HUES64 (cell line): ENCODE results near the gene PUSL1.

Experiments used
- H3K27ac ChIP-seq: 2 replicates; pipeline ENCODE4 v1.7.0; 2013; ENCODE audit warnings: low read depth, low read length, inconsistent platforms
- H3K27me3 ChIP-seq: 2 replicates; pipeline ENCODE4 v1.6.1; 2013; ENCODE audit warnings: mild to moderate bottlenecking, low read length; ENCODE audit not compliant: insufficient read depth
- H3K36me3 ChIP-seq: 2 replicates; pipeline ENCODE4 v1.6.1; 2013; ENCODE audit warnings: mild to moderate bottlenecking, low read length; ENCODE audit not compliant: insufficient read depth
- H3K4me1 ChIP-seq: 2 replicates; pipeline ENCODE4 v1.6.1; 2013; ENCODE audit warnings: mild to moderate bottlenecking, low read length, moderate library complexity; ENCODE audit not compliant: insufficient read depth
- H3K4me3 ChIP-seq: 2 replicates; pipeline ENCODE4 v1.5.1; 2013; ENCODE audit warnings: mild to moderate bottlenecking, low read length, moderate library complexity
- H3K9ac ChIP-seq: 2 replicates; pipeline ENCODE4 v1.6.1; 2013; ENCODE audit warnings: mild to moderate bottlenecking, low read depth, low read length
- H3K9me3 ChIP-seq: 2 replicates; pipeline ENCODE4 v1.6.1; 2013; ENCODE audit warnings: low read depth, low read length; ENCODE audit not compliant: insufficient read depth
- WGBS: fragments of 150-250, 120-280 bp; methylation state at CpG from one replicate; pipeline ENCODE4 v1.1.7; 2013; ENCODE audit warnings: missing lambda C conversion rate; 5-methylcytosine and 5-hydroxymethylcytosine counted together

Gene PUSL1

GRCh38 chr1:1280782-1281481 is 27.5 kb upstream of the PUSL1 start:
- WGBS: 92% methylated on average over 21 of the region's 21 CpGs
- Histone ChIP-seq H3K27ac (no peak overlapping the region), H3K4me1 (no peaks in the 10 kb centered on the region), H3K9me3 (no peaks in the 10 kb centered on the region), H3K9ac (no peak overlapping the region), H3K27me3 (no peaks in the 10 kb centered on the region), H3K4me3 (no peak overlapping the region), H3K36me3 (no peaks in the 10 kb centered on the region)

GRCh38 chr1:1281533-1282321 is 26.7 kb upstream of the PUSL1 start:
- Histone ChIP-seq H3K36me3 (no peaks in the 10 kb centered on the region), H3K4me3 (no peak overlapping the region), H3K9ac (no peak overlapping the region), H3K27ac (no peak overlapping the region), H3K4me1 (no peaks in the 10 kb centered on the region), H3K27me3 (no peaks in the 10 kb centered on the region), H3K9me3 (no peaks in the 10 kb centered on the region)
- WGBS: 83% methylated on average over 26 of the region's 26 CpGs

- Histone ChIP-seq H3K27me3 (no peaks in the 10 kb centered on the region), H3K4me1 (no peaks in the 10 kb centered on the region), H3K9ac (no peak overlapping the region), H3K27ac (no peak overlapping the region), H3K4me3 (no peak overlapping the region), H3K36me3 (no peaks in the 10 kb centered on the region), H3K9me3 (no peaks in the 10 kb centered on the region)
- WGBS: 93% methylated on average over 14 of the region's 14 CpGs
Observed at GRCh38 chr1:1282998-1283397, 25.4 kb upstream of the PUSL1 start.

- Histone ChIP-seq H3K27ac (no peak overlapping the region), H3K4me3 (no peak overlapping the region), H3K9ac (no peak overlapping the region), H3K36me3 (no peaks in the 10 kb centered on the region), H3K27me3 (no peaks in the 10 kb centered on the region), H3K4me1 (no peaks in the 10 kb centered on the region), H3K9me3 (no peaks in the 10 kb centered on the region)
- WGBS: 62% methylated on average over 4 of the region's 9 CpGs
Observed at GRCh38 chr1:1283821-1284220, 24.6 kb upstream of the PUSL1 start.

- Histone ChIP-seq H3K9ac (no peak overlapping the region), H3K4me3 (no peak overlapping the region), H3K27me3 (no peaks in the 10 kb centered on the region), H3K27ac (no peak overlapping the region), H3K9me3 (no peaks in the 10 kb centered on the region), H3K36me3 (no peaks in the 10 kb centered on the region), H3K4me1 (no peaks in the 10 kb centered on the region)
- 93% methylated on average over 28 of the region's 32 CpGs for WGBS
Observed at GRCh38 chr1:1284221-1285101, 23.9 kb upstream of the PUSL1 start.

GRCh38 chr1:1285102-1285571 is 23.3 kb upstream of the PUSL1 start:
- H3K27ac ChIP-seq: no peak overlapping the region

GRCh38 chr1:1285611-1286311 is 22.6 kb upstream of the PUSL1 start:
- no peak overlapping the region for H3K4me3 ChIP-seq
- no peaks in the 10 kb centered on the region for H3K4me1 ChIP-seq
- no peaks in the 10 kb centered on the region for H3K9me3 ChIP-seq
- WGBS: 89% methylated on average over 37 of the region's 37 CpGs
- no peaks in the 10 kb centered on the region for H3K36me3 ChIP-seq
- H3K27ac ChIP-seq: no peak overlapping the region
- H3K9ac ChIP-seq: no peak overlapping the region
- H3K27me3 ChIP-seq: no peaks in the 10 kb centered on the region

More at GRCh38 chr1:1285102-1285571, 23.3 kb upstream of the PUSL1 start:
- H3K9ac ChIP-seq: no peak overlapping the region
- H3K27me3 ChIP-seq: no peaks in the 10 kb centered on the region
- H3K4me3 ChIP-seq: no peak overlapping the region
- H3K4me1 ChIP-seq: no peaks in the 10 kb centered on the region
- 94% methylated on average over 22 of the region's 22 CpGs for WGBS
- H3K9me3 ChIP-seq: no peaks in the 10 kb centered on the region
- no peaks in the 10 kb centered on the region for H3K36me3 ChIP-seq

- Histone ChIP-seq H3K4me1 (no peaks in the 10 kb centered on the region), H3K27ac (no peak overlapping the region), H3K36me3 (no peaks in the 10 kb centered on the region), H3K27me3 (no peaks in the 10 kb centered on the region), H3K4me3 (no peak overlapping the region), H3K9me3 (no peaks in the 10 kb centered on the region), H3K9ac (no peak overlapping the region)
- WGBS: 88% methylated on average over 50 of the region's 50 CpGs
Observed at GRCh38 chr1:1286313-1287261, 21.8 kb upstream of the PUSL1 start.

- WGBS: 95% methylated on average over 41 of the region's 46 CpGs
- Histone ChIP-seq H3K4me3 (no peak overlapping the region), H3K27me3 (no peaks in the 10 kb centered on the region), H3K9me3 (no peaks in the 10 kb centered on the region), H3K36me3 (no peaks in the 10 kb centered on the region), H3K9ac (no peak overlapping the region), H3K4me1 (no peaks in the 10 kb centered on the region), H3K27ac (no peak overlapping the region)
Observed at GRCh38 chr1:1287288-1288110, 20.9 kb upstream of the PUSL1 start.
